Sigmoid colon (tissue), 7 donors: ENCODE data around the gene CHCHD1. TPM values are rescaled to one million over a fixed set of nuclear protein-coding genes. Genes with fewer than 3 reads are reported as not detected.
"Not testable (repeated sequence)": the region's sequence is repeated elsewhere in the genome, so short reads cannot be mapped to it uniquely, and the experiment has no call there.

ENCODE experiments used
- DNase-seq: peaks from one replicate; pipeline ENCODE4 v3.0.0-alpha.2; 2019
- H3K27ac ChIP-seq, 4 donors: fragments of 200-600 bp; sonication (generic); one replicate each; pipeline ENCODE4 v1.5.1; 2016 to 2019; ENCODE audit warnings: mild to moderate bottlenecking in 1 of 4
- H3K27me3 ChIP-seq, 3 donors: fragments of 200-600 bp; sonication (generic); one replicate each; pipeline ENCODE4 v1.5.1; 2019; ENCODE audit warnings: mild to moderate bottlenecking in 1 of 3
- H3K36me3 ChIP-seq, 4 donors: fragments of 200-600 bp; sonication (generic); one replicate each; pipeline ENCODE4 v1.5.1; 2016 to 2019
- H3K4me1 ChIP-seq, 4 donors: fragments of 200-600 bp; sonication (generic); one replicate each; pipeline ENCODE4 v1.5.1; 2017 to 2019
- H3K4me3 ChIP-seq, 4 donors: fragments of 200-600 bp; sonication (generic); one replicate each; pipeline ENCODE4 v1.5.1; 2017 to 2019; ENCODE audit warnings: mild to moderate bottlenecking in 2 of 4, moderate library complexity in 1 of 4
- H3K9me3 ChIP-seq, 4 donors: fragments of 200-600 bp in 3 of 4; sonication (generic) in 3 of 4; one replicate each; pipeline versions ENCODE4 v1.5.1 to v1.6.1; 2013 to 2019
- CTCF ChIP-seq, 4 experiments: fragments of 450-650 bp in 3 of 4; fragments of 200-600 bp in 1 of 4; IDR thresholded peaks; one replicate each; pipeline ENCODE4 v1.5.1; 2016 to 2019; ENCODE audit warnings: antibody characterized with exemption in 4 of 4, mild to moderate bottlenecking in 3 of 4, moderate library complexity in 2 of 4
- EP300 ChIP-seq, 4 donors: sonication (generic); formaldehyde crosslinking; IDR thresholded peaks; one replicate each; pipeline ENCODE4 v1.6.1; 2017; ENCODE audit warnings: antibody characterized with exemption in 4 of 4
- POLR2A ChIP-seq, 2 donors: fragments of 450-650 bp; IDR thresholded peaks; one replicate each; pipeline ENCODE4 v1.6.1; 2016; ENCODE audit warnings: antibody characterized with exemption in 2 of 2, mild to moderate bottlenecking in 2 of 2, moderate library complexity in 2 of 2
- POLR2AphosphoS5 ChIP-seq, 4 donors: sonication (generic); formaldehyde crosslinking; IDR thresholded peaks; one replicate each; pipeline ENCODE4 v1.6.1; 2017; ENCODE audit warnings: antibody characterized with exemption in 4 of 4
- WGBS, 2 donors: extraction: QIAGEN DNeasy Blood & Tissue Kit; methylation state at CpG; one replicate each; pipeline ENCODE4 v1.1.7; 2013; 5-methylcytosine and 5-hydroxymethylcytosine counted together
- intact Hi-C: fragments of 100-400 bp; cut with DNase I; formaldehyde crosslinking; loops from one replicate; pipeline ENCODE4 v1.15.1; 2023
- polyA plus RNA-seq, 3 donors: library from polyadenylated mRNA; stranded (reverse); fragments of 200-250 nt; gene quantifications; one replicate each; pipeline ENCODE4 v1.2.3, GENCODE V29; 2013
- total RNA-seq, 4 donors: library from RNA; depleted of rRNA; stranded (reverse); fragments of >200 nt; gene quantifications; one replicate each; pipeline ENCODE4 v1.1.0, GENCODE V29; 2016
- donor health status: healthy with polysubstance abuse.
- donor health status: Bipolar disorder and iron deficiency.
- donor health status: healthy.

The CHCHD1 gene
- total and polyA plus RNA-seq, 7 donors = 28.1 to 134 (median 36.6) TPM

- 93 to 94% methylated on average over 5 of the region's 5 CpGs for WGBS, 2 donors
- Histone ChIP-seq H3K4me1 (peaks cover 0 to 4% (median under 1%) of the 10 kb centered on the region in 4 donors), H3K36me3 (peaks cover 64 to 98% (median 90%) of the 10 kb centered on the region in 4 donors), H3K9me3 (no peaks in the 10 kb centered on the region), H3K27me3 (no peaks in the 10 kb centered on the region), H3K27ac (no peak overlapping the region), H3K4me3 (no peak overlapping the region)
- no peak for DNase-seq
- TF ChIP-seq POLR2AphosphoS5 (IDR thresholded peaks at IDR 0.05) (no peak), CTCF (IDR thresholded peaks at IDR 0.05) (no peak), EP300 (IDR thresholded peaks at IDR 0.05) (no peak)
- intact Hi-C loops = no loop called here
These were observed 11.6 kb downstream of the CHCHD1 start for GRCh38 chr10:73793456-73793855.

- 95 to 96% methylated on average over 10 of the region's 10 CpGs for WGBS, 2 donors
- H3K27me3 ChIP-seq, H3K27ac ChIP-seq, H3K9me3 ChIP-seq, H3K4me3 ChIP-seq, DNase-seq, intact Hi-C loops, H3K4me1 ChIP-seq: not testable (repeated sequence)
- peaks cover 53 to 100% (median 86%) of the 10 kb centered on the region in 4 donors for H3K36me3 ChIP-seq
These were observed 13.6 kb downstream of the CHCHD1 start for GRCh38 chr10:73795491-73795890.

- DNase-seq, H3K27ac ChIP-seq, H3K4me3 ChIP-seq, H3K27me3 ChIP-seq, H3K9me3 ChIP-seq, intact Hi-C loops, H3K4me1 ChIP-seq: not testable (repeated sequence)
- peaks cover 51 to 100% (median 86%) of the 10 kb centered on the region in 4 donors for H3K36me3 ChIP-seq
- WGBS, 2 donors = 96 to 97% methylated on average over 8 of the region's 8 CpGs
These were observed 14.2 kb downstream of the CHCHD1 start for GRCh38 chr10:73796035-73796434.

GRCh38 chr10:73796766-73797165 lies 14.9 kb downstream of the CHCHD1 start:
- no peak overlapping the region for H3K27ac ChIP-seq
- H3K9me3 ChIP-seq = no peaks in the 10 kb centered on the region
- H3K4me3 ChIP-seq = no peak overlapping the region
- no peaks in the 10 kb centered on the region for H3K27me3 ChIP-seq
- intact Hi-C loops = no loop called here
- H3K4me1 ChIP-seq = no peaks in the 10 kb centered on the region
- H3K36me3 ChIP-seq = peaks cover 51 to 100% (median 86%) of the 10 kb centered on the region in 4 donors
- peak; percentile 60 for DNase-seq
- 89 to 94% methylated on average over 5 of the region's 5 CpGs for WGBS, 2 donors
- no peak for TF ChIP-seq POLR2A (IDR thresholded peaks at IDR 0.05)
- TF ChIP-seq CTCF (IDR thresholded peaks at IDR 0.05) = no peak
- no peak for TF ChIP-seq POLR2AphosphoS5 (IDR thresholded peaks at IDR 0.05)
- TF ChIP-seq EP300 (IDR thresholded peaks at IDR 0.05) = no peak

- H3K27me3 ChIP-seq = no peaks in the 10 kb centered on the region
- TF ChIP-seq POLR2AphosphoS5 (IDR thresholded peaks at IDR 0.05) = no peak
- peaks cover 51 to 100% (median 85%) of the 10 kb centered on the region in 4 donors for H3K36me3 ChIP-seq
- peak; percentile 64 for DNase-seq
- H3K9me3 ChIP-seq = no peaks in the 10 kb centered on the region
- no peak overlapping the region for H3K27ac ChIP-seq
- no peaks in the 10 kb centered on the region for H3K4me1 ChIP-seq
- intact Hi-C loops = no loop called here
- WGBS, 2 donors = 93% methylated on average over 19 of the region's 19 CpGs
- H3K4me3 ChIP-seq = no peak overlapping the region
These were observed 15.6 kb downstream of the CHCHD1 start for GRCh38 chr10:73797324-73798025.

- 95 to 96% methylated on average over 6 of the region's 6 CpGs for WGBS, 2 donors
- H3K36me3 ChIP-seq = peaks cover 52 to 100% (median 84%) of the 10 kb centered on the region in 4 donors
- H3K4me3 ChIP-seq = no peak overlapping the region
- H3K27ac ChIP-seq = no peak overlapping the region
- no peaks in the 10 kb centered on the region for H3K27me3 ChIP-seq
- H3K4me1 ChIP-seq = no peaks in the 10 kb centered on the region
- no peak for TF ChIP-seq EP300 (IDR thresholded peaks at IDR 0.05)
- H3K9me3 ChIP-seq = no peaks in the 10 kb centered on the region
- intact Hi-C loops = no loop called here
- DNase-seq = peak; percentile 62
These were observed 16.2 kb downstream of the CHCHD1 start for GRCh38 chr10:73798087-73798486.
